Neural cell (in vitro differentiated cells): ENCODE results near the gene PRSS50. TPM values are rescaled to one million over a fixed set of nuclear protein-coding genes. Genes with fewer than 3 reads are reported as not detected.

ENCODE experiments used
- H2AFZ ChIP-seq: fragments of 200-600, 300-800 bp; sonication (generic), shearing (Covaris generic); 2 replicates; pipeline ENCODE4 v1.6.0; 2014; ENCODE audit warnings: low read depth, mild to moderate bottlenecking, antibody characterized with exemption, low read length, moderate library complexity
- H3F3A ChIP-seq: fragments of 200-600 bp; shearing (Covaris generic); 2 replicates; pipeline ENCODE4 v1.6.1; 2016; ENCODE audit warnings: mild to moderate bottlenecking, moderate library complexity, mixed read lengths, antibody characterized with exemption, low read length; ENCODE audit not compliant: insufficient read depth, poor library complexity, severe bottlenecking
- H3K27ac ChIP-seq: fragments of 200-600, 300-800 bp; sonication (generic), shearing (Covaris generic); 2 replicates; pipeline ENCODE4 v1.5.1; 2014; ENCODE audit warnings: mild to moderate bottlenecking, low read length, moderate library complexity
- H3K27me3 ChIP-seq: fragments of 300-800, 200-600 bp; sonication (generic), shearing (Covaris generic); 2 replicates; pipeline ENCODE4 v1.6.0; 2014; ENCODE audit warnings: mild to moderate bottlenecking, low read depth, low read length, moderate library complexity; ENCODE audit not compliant: insufficient read depth
- H3K36me3 ChIP-seq: fragments of 300-800, 200-600 bp; sonication (generic), shearing (Covaris generic); 2 replicates; pipeline ENCODE4 v1.5.1; 2014; ENCODE audit warnings: mild to moderate bottlenecking, antibody characterized with exemption, low read length, moderate library complexity; ENCODE audit not compliant: insufficient read depth
- H3K4me2 ChIP-seq: fragments of 300-800, 200-600 bp; sonication (generic), shearing (Covaris generic); 2 replicates; pipeline ENCODE4 v1.6.0; 2014; ENCODE audit warnings: mild to moderate bottlenecking, low read length
- H3K4me3 ChIP-seq: fragments of 300-800, 200-600 bp; sonication (generic), shearing (Covaris generic); 2 replicates; pipeline ENCODE4 v1.5.1; 2014; ENCODE audit warnings: mild to moderate bottlenecking, low read length, moderate library complexity
- H3K79me2 ChIP-seq: fragments of 200-600 bp; shearing (Covaris generic); replicated peaks from 2 replicates; pipeline ENCODE4 v1.6.0; 2014; ENCODE audit warnings: mild to moderate bottlenecking, low read length, moderate library complexity; ENCODE audit not compliant: insufficient read depth
- H3K9ac ChIP-seq: fragments of 300-800, 200-600 bp; sonication (generic), shearing (Covaris generic); 2 replicates; pipeline ENCODE4 v1.6.1; 2016; ENCODE audit warnings: mild to moderate bottlenecking, low read length, mixed read lengths
- H3K9me2 ChIP-seq: fragments of 200-600 bp; shearing (Covaris generic); 2 replicates; pipeline ENCODE4 v1.6.1; 2016; ENCODE audit warnings: mild to moderate bottlenecking, low read length, mixed read lengths; ENCODE audit not compliant: insufficient read depth
- H3K9me3 ChIP-seq: fragments of 200-600, 300-800 bp; sonication (generic), shearing (Covaris generic); 2 replicates; pipeline ENCODE4 v1.6.1; 2016; ENCODE audit warnings: mild to moderate bottlenecking, mixed run types, low read length, moderate library complexity, mixed read lengths
- H4K20me1 ChIP-seq: fragments of 200-600 bp; shearing (Covaris generic); 2 replicates; pipeline ENCODE4 v1.6.1; 2016; ENCODE audit warnings: mild to moderate bottlenecking, mixed run types; ENCODE audit not compliant: insufficient read depth
- EP300 ChIP-seq: fragments of 450-650 bp; conservative IDR thresholded peaks from 2 replicates; pipeline ENCODE4 v1.6.1; 2014; ENCODE audit warnings: antibody characterized with exemption, mild to moderate bottlenecking, moderate library complexity; ENCODE audit not compliant: poor library complexity, severe bottlenecking
- EZH2 ChIP-seq: fragments of 200-600, 300-800 bp; shearing (Covaris generic), sonication (generic); IDR thresholded peaks from 2 replicates; pipeline ENCODE4 v1.6.1; 2014; ENCODE audit warnings: antibody characterized with exemption, low read length, borderline replicate concordance, mild to moderate bottlenecking; ENCODE audit not compliant: insufficient read depth, poor library complexity, severe bottlenecking
- MXI1 ChIP-seq: fragments of 450-650 bp; conservative IDR thresholded peaks from 2 replicates; pipeline ENCODE4 v1.6.1; 2014; ENCODE audit warnings: antibody characterized with exemption, mild to moderate bottlenecking; ENCODE audit not compliant: poor library complexity, severe bottlenecking
- POLR2AphosphoS5 ChIP-seq: IDR thresholded peaks from 2 replicates; pipeline ENCODE4 v1.6.1; 2012
- RAD21 ChIP-seq: fragments of 450-650 bp; conservative IDR thresholded peaks from 2 replicates; pipeline ENCODE4 v1.6.1; 2014; ENCODE audit warnings: antibody characterized with exemption, mild to moderate bottlenecking, moderate library complexity
- SMC3 ChIP-seq: fragments of 450-650 bp; conservative IDR thresholded peaks from 2 replicates; pipeline ENCODE4 v1.6.1; 2014; ENCODE audit warnings: antibody characterized with exemption, mild to moderate bottlenecking, moderate library complexity; ENCODE audit not compliant: poor library complexity
- TAF1 ChIP-seq: IDR thresholded peaks from 2 replicates; pipeline ENCODE4 v1.6.1; 2012; ENCODE audit warnings: low read depth
- polyA plus RNA-seq: library from polyadenylated mRNA; depleted of rRNA; stranded (reverse); fragments of >200 nt; gene quantifications from 2 replicates; pipeline ENCODE4 v1.2.3, GENCODE V29; 2014
- TF ChIP-seq, protein P1 (sequence below): IDR thresholded peaks from 2 replicates; pipeline ENCODE4 v1.6.1; 2012; ENCODE audit warnings: borderline replicate concordance

The PRSS50 gene
- polyA plus RNA-seq, 1 donor from 2014 or later: not detected

DNA sequence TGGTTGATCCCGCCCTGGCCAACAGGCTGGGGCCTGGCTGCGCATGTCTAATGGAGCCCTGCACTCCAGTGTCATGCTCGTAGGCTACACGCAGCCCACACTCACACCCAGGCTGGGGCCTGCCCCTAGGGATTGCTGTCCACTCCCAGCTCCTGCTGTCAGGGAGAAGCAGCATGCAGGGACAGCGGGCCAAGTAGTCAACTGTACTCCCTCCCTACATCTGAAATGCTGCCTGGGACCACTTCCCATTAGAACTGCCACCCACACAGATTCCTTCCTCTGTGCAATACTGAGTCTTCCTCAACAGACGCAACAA, 40.3 kb downstream of the PRSS50 start:
- Histone ChIP-seq H3K9me2 (no peaks in the 10 kb centered on the region), H3K4me2 (no peak overlapping the region), H4K20me1 (no peaks in the 10 kb centered on the region), H3F3A (no peaks in the 10 kb centered on the region), H3K27ac (no peak overlapping the region), H3K9ac (no peak overlapping the region), H3K9me3 (no peaks in the 10 kb centered on the region), H3K4me3 (no peak overlapping the region), H3K79me2 (no peaks in the 10 kb centered on the region), H3K36me3 (no peaks in the 10 kb centered on the region), H2AFZ (no peak overlapping the region), H3K27me3 (no peaks in the 10 kb centered on the region)
- TF ChIP-seq SMC3 (no peak), TAF1 (no peak), EP300 (no peak), MXI1 (no peak), EZH2 (no peak), POLR2AphosphoS5 (no peak), RAD21 (no peak)
- TF ChIP-seq, protein P1, sequence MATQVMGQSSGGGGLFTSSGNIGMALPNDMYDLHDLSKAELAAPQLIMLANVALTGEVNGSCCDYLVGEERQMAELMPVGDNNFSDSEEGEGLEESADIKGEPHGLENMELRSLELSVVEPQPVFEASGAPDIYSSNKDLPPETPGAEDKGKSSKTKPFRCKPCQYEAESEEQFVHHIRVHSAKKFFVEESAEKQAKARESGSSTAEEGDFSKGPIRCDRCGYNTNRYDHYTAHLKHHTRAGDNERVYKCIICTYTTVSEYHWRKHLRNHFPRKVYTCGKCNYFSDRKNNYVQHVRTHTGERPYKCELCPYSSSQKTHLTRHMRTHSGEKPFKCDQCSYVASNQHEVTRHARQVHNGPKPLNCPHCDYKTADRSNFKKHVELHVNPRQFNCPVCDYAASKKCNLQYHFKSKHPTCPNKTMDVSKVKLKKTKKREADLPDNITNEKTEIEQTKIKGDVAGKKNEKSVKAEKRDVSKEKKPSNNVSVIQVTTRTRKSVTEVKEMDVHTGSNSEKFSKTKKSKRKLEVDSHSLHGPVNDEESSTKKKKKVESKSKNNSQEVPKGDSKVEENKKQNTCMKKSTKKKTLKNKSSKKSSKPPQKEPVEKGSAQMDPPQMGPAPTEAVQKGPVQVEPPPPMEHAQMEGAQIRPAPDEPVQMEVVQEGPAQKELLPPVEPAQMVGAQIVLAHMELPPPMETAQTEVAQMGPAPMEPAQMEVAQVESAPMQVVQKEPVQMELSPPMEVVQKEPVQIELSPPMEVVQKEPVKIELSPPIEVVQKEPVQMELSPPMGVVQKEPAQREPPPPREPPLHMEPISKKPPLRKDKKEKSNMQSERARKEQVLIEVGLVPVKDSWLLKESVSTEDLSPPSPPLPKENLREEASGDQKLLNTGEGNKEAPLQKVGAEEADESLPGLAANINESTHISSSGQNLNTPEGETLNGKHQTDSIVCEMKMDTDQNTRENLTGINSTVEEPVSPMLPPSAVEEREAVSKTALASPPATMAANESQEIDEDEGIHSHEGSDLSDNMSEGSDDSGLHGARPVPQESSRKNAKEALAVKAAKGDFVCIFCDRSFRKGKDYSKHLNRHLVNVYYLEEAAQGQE: no peak

DNA sequence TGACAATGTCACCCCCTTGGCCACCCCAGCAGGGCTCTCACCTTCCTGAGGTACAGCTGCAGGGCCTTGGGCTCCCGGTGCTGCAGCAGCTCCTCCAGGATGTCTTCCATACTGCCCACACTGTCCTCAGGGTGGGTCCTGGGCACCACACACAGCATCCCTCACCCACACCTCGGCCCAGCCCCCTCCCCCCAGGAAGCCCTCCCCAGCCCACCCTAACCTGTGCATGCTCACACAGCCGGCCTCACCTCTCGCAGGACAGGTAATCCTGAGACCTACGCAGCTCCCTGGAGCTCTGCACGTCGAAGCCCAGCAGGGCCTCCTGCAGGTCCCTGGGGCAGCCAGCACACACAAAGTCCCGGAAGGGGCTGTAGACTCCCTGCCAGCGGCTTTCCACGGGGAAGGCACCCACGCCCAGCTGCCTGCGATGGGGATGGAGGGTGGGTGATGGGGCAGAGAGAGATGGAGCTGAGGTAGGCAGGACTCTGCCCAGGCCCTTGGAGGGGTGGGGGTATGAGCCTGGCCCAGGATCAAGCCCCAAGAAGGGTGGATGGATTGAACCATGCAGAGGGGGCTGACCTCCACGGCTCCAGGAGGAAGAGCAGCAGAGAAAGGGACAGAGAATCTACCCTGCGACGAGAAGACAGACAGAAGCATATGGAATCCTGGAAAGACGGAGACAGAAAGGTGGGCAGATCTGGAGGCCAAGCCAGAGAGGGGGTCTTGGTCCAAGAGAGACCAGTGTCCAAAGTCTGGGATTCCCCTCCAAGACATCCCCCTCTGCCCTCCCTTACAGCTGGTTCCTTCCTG, 40.9 kb downstream of the PRSS50 start:
- no peak overlapping the region for H3K27ac ChIP-seq
- no peak overlapping the region for H3K9ac ChIP-seq
- H3K4me2 ChIP-seq: no peak overlapping the region
- H3K9me3 ChIP-seq: no peaks in the 10 kb centered on the region
- no peaks in the 10 kb centered on the region for H3K36me3 ChIP-seq
- no peaks in the 10 kb centered on the region for H4K20me1 ChIP-seq
- no peaks in the 10 kb centered on the region for H3F3A ChIP-seq
- no peaks in the 10 kb centered on the region for H3K79me2 ChIP-seq
- no peak overlapping the region for H2AFZ ChIP-seq
- no peaks in the 10 kb centered on the region for H3K27me3 ChIP-seq
- no peaks in the 10 kb centered on the region for H3K9me2 ChIP-seq
- TF ChIP-seq EP300 (no peak), MXI1 (no peak), TAF1 (no peak), EZH2 (no peak), SMC3 (no peak), POLR2AphosphoS5 (no peak), RAD21 (no peak)
- no peak overlapping the region for H3K4me3 ChIP-seq
